GM23338 (cell line): ENCODE results near the gene PTPRA. TPM values are rescaled to one million over a fixed set of nuclear protein-coding genes. Genes with fewer than 3 reads are reported as not detected.

ENCODE experiments used
- ATAC-seq: fragments of 200-7000 bp; cut with Tn5 transposase; 3 replicates; pipeline ENCODE4 v1.9.1; 2020
- DNase-seq: peaks from one replicate; pipeline ENCODE4 v3.0.0-alpha.2; 2015; ENCODE audit warnings: low spot score
- H2AFZ ChIP-seq: fragments of 200-600 bp; sonication (generic); 2 replicates; pipeline ENCODE4 v1.8.0; 2016; ENCODE audit warnings: antibody characterized with exemption, mild to moderate bottlenecking, moderate library complexity
- H3F3A ChIP-seq: fragments of 200-600 bp; sonication (generic); replicated peaks from 2 replicates; pipeline ENCODE4 v1.8.0; 2017; ENCODE audit warnings: antibody characterized with exemption, mixed run types, low read depth
- H3K27ac ChIP-seq: fragments of 200-600 bp; sonication (generic); 2 replicates; pipeline ENCODE4 v1.6.1; 2016; ENCODE audit warnings: low read depth
- H3K27me3 ChIP-seq: fragments of 200-600 bp; sonication (generic); 2 replicates; pipeline ENCODE4 v1.8.0; 2016; ENCODE audit warnings: mild to moderate bottlenecking, mixed run types, moderate library complexity; ENCODE audit not compliant: insufficient read depth
- H3K36me3 ChIP-seq: fragments of 200-600 bp; sonication (generic); 2 replicates; pipeline ENCODE4 v1.8.0; 2016; ENCODE audit warnings: mild to moderate bottlenecking; ENCODE audit not compliant: insufficient read depth
- H3K4me1 ChIP-seq: fragments of 200-600 bp; sonication (generic); 2 replicates; pipeline ENCODE4 v1.8.0; 2016; ENCODE audit warnings: mild to moderate bottlenecking, moderate library complexity; ENCODE audit not compliant: insufficient read depth
- H3K4me2 ChIP-seq: fragments of 200-600 bp; sonication (generic); 2 replicates; pipeline ENCODE4 v1.7.1; 2017; ENCODE audit warnings: mixed run types
- H3K4me3 ChIP-seq: fragments of 200-600 bp; sonication (generic); 2 replicates; pipeline ENCODE4 v1.6.1; 2016; ENCODE audit warnings: mixed run types
- H3K79me2 ChIP-seq: fragments of 200-600 bp; sonication (generic); replicated peaks from 2 replicates; pipeline ENCODE4 v1.8.0; 2017; ENCODE audit warnings: mild to moderate bottlenecking; ENCODE audit not compliant: insufficient read depth
- H3K9me2 ChIP-seq: fragments of 200-600 bp; sonication (generic); 2 replicates; pipeline ENCODE4 v1.8.0; 2017; ENCODE audit not compliant: insufficient read depth
- H4K20me1 ChIP-seq: fragments of 200-600 bp; sonication (generic); replicated peaks from 2 replicates; pipeline ENCODE4 v1.8.0; 2017; ENCODE audit warnings: mild to moderate bottlenecking; ENCODE audit not compliant: insufficient read depth
- H3K27ac Mint-ChIP-seq: 2 replicates; pipeline ENCODE4 v1.8.0; 2020; ENCODE audit warnings: inconsistent platforms, mild to moderate bottlenecking, moderate library complexity, mixed read lengths
- H3K27me3 Mint-ChIP-seq: 3 replicates; pipeline ENCODE4 v1.8.0; 2022; ENCODE audit warnings: low read depth, mild to moderate bottlenecking, moderate library complexity, mixed read lengths, inconsistent platforms; ENCODE audit not compliant: insufficient read depth, poor library complexity
- H3K36me3 Mint-ChIP-seq: 3 replicates; pipeline ENCODE4 v1.8.0; 2021; ENCODE audit warnings: low read depth, mild to moderate bottlenecking, inconsistent platforms, moderate library complexity, mixed read lengths
- H3K4me1 Mint-ChIP-seq: 3 replicates; pipeline ENCODE4 v1.8.0; 2020; ENCODE audit warnings: mild to moderate bottlenecking, inconsistent platforms, mixed read lengths
- H3K4me3 Mint-ChIP-seq: 3 replicates; pipeline ENCODE4 v1.8.0; 2021; ENCODE audit warnings: moderate library complexity, mild to moderate bottlenecking, inconsistent platforms, mixed read lengths
- H3K9me3 Mint-ChIP-seq: 3 replicates; pipeline ENCODE4 v1.8.0; 2020; ENCODE audit warnings: moderate library complexity, mild to moderate bottlenecking, inconsistent platforms, mixed read lengths
- EZH2 ChIP-seq: fragments of 200-600 bp; sonication (generic); IDR thresholded peaks from one replicate; pipeline ENCODE4 v1.8.0; 2017; ENCODE audit warnings: antibody characterized with exemption, mild to moderate bottlenecking, low read depth; ENCODE audit not compliant: unreplicated experiment
- POLR2AphosphoS5 ChIP-seq: IDR thresholded peaks from 2 replicates; pipeline ENCODE4 v1.6.1; 2016; ENCODE audit warnings: antibody characterized with exemption, low read depth
- ZNF331 ChIP-seq: fragments of 250-450 bp; sonication (Bioruptor Pico); IDR thresholded peaks from 2 replicates; pipeline ENCODE4 v1.5.0; 2020; ENCODE audit warnings: low read depth, mild to moderate bottlenecking, moderate library complexity
- polyA plus RNA-seq: library from polyadenylated mRNA; unstranded; fragments of >200 nt; fragmentation: Nextera tagmentation; extraction: Ambion mirVana; gene quantifications from 2 replicates; pipeline ENCODE4 v1.2.1, GENCODE V29; 2016
- total RNA-seq: library from RNA; depleted of rRNA; stranded (reverse); fragments of >200 nt; shearing (Covaris generic); gene quantifications from 2 replicates; pipeline ENCODE4 v1.2.3, GENCODE V29; 2014
- TF ChIP-seq, protein P1 (sequence below): fragments of 250-450 bp; sonication (Bioruptor Pico); IDR thresholded peaks from 2 replicates; pipeline ENCODE4 v1.5.0; 2020; ENCODE audit warnings: mild to moderate bottlenecking, moderate library complexity
- TF ChIP-seq, protein P2 (sequence below), 2 experiments: fragments of 200-600 bp in 1 of 2; sonication (generic) in 1 of 2; conservative IDR thresholded peaks; 2 replicates each; pipeline versions ENCODE4 v1.5.1 to v1.6.1; 2016 to 2017; ENCODE audit warnings: antibody characterized with exemption in 2 of 2, low read depth in 2 of 2, mild to moderate bottlenecking in 2 of 2, moderate library complexity in 1 of 2
- TF ChIP-seq, protein P3 (sequence below): IDR thresholded peaks from 2 replicates; pipeline ENCODE4 v1.6.1; 2016; ENCODE audit warnings: antibody characterized with exemption

PTPRA gene
- total and polyA plus RNA-seq, 2 experiments from 2014 or later: 37.8 to 39.3 TPM

DNA sequence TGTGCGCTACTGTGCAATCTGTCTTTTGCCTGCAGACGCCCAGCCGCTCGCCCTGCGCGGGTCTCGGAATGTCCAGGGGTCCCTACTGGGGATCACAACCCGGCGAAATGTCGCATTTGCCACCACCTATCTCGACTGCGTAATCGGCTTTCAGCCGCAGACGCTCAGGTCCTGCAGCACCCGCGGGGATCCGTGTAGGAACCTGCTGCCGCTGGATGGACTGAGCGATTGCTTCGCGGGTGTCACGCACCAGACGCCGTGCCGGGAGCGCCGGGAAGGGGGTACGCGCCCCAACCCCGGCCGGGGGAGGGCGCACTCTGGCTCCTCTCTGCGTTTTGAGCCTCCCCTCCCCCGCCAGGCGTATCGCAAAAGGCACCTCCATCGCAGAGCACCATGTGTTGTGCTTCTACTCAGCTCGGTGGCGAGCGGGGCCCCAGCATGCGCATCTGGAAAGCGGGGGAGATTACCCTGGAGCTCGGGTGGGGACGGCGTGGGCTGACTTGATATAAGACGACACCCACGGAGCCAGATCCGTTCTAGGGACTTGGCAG lies 747 bp upstream of the PTPRA start:
- DNase-seq (peak; percentile 88), ATAC-seq (peak; percentile 58)
- Mint-ChIP-seq H3K9me3 (no peaks in the 10 kb centered on the region), H3K27ac (peak overlapping the region; percentile 82), H3K4me1 (peaks cover 31% of the 10 kb centered on the region), H3K36me3 (peaks cover 7% of the 10 kb centered on the region), H3K4me3 (peak overlapping the region; percentile 91), H3K27me3 (peaks cover 31% of the 10 kb centered on the region)
- H3K4me1 ChIP-seq: peaks cover 5% of the 10 kb centered on the region
- H3K27ac ChIP-seq: 0 out of 2 replicates have a peak overlapping the region, but pooled peaks have one; percentile 59
- H3K79me2 ChIP-seq: peaks cover 37% of the 10 kb centered on the region
- no peaks in the 10 kb centered on the region for H3K9me2 ChIP-seq
- peaks cover 17% of the 10 kb centered on the region for H4K20me1 ChIP-seq
- peak overlapping the region; percentile 99 for H3K4me2 ChIP-seq
- peak overlapping the region; percentile 100 for H2AFZ ChIP-seq
- H3K36me3 ChIP-seq: no peaks in the 10 kb centered on the region
- peaks cover 28% of the 10 kb centered on the region for H3K27me3 ChIP-seq
- 0 out of 2 replicates have a peak, but pooled peaks cover 5% of the 10 kb centered on the region for H3F3A ChIP-seq
- TF ChIP-seq, protein P1, sequence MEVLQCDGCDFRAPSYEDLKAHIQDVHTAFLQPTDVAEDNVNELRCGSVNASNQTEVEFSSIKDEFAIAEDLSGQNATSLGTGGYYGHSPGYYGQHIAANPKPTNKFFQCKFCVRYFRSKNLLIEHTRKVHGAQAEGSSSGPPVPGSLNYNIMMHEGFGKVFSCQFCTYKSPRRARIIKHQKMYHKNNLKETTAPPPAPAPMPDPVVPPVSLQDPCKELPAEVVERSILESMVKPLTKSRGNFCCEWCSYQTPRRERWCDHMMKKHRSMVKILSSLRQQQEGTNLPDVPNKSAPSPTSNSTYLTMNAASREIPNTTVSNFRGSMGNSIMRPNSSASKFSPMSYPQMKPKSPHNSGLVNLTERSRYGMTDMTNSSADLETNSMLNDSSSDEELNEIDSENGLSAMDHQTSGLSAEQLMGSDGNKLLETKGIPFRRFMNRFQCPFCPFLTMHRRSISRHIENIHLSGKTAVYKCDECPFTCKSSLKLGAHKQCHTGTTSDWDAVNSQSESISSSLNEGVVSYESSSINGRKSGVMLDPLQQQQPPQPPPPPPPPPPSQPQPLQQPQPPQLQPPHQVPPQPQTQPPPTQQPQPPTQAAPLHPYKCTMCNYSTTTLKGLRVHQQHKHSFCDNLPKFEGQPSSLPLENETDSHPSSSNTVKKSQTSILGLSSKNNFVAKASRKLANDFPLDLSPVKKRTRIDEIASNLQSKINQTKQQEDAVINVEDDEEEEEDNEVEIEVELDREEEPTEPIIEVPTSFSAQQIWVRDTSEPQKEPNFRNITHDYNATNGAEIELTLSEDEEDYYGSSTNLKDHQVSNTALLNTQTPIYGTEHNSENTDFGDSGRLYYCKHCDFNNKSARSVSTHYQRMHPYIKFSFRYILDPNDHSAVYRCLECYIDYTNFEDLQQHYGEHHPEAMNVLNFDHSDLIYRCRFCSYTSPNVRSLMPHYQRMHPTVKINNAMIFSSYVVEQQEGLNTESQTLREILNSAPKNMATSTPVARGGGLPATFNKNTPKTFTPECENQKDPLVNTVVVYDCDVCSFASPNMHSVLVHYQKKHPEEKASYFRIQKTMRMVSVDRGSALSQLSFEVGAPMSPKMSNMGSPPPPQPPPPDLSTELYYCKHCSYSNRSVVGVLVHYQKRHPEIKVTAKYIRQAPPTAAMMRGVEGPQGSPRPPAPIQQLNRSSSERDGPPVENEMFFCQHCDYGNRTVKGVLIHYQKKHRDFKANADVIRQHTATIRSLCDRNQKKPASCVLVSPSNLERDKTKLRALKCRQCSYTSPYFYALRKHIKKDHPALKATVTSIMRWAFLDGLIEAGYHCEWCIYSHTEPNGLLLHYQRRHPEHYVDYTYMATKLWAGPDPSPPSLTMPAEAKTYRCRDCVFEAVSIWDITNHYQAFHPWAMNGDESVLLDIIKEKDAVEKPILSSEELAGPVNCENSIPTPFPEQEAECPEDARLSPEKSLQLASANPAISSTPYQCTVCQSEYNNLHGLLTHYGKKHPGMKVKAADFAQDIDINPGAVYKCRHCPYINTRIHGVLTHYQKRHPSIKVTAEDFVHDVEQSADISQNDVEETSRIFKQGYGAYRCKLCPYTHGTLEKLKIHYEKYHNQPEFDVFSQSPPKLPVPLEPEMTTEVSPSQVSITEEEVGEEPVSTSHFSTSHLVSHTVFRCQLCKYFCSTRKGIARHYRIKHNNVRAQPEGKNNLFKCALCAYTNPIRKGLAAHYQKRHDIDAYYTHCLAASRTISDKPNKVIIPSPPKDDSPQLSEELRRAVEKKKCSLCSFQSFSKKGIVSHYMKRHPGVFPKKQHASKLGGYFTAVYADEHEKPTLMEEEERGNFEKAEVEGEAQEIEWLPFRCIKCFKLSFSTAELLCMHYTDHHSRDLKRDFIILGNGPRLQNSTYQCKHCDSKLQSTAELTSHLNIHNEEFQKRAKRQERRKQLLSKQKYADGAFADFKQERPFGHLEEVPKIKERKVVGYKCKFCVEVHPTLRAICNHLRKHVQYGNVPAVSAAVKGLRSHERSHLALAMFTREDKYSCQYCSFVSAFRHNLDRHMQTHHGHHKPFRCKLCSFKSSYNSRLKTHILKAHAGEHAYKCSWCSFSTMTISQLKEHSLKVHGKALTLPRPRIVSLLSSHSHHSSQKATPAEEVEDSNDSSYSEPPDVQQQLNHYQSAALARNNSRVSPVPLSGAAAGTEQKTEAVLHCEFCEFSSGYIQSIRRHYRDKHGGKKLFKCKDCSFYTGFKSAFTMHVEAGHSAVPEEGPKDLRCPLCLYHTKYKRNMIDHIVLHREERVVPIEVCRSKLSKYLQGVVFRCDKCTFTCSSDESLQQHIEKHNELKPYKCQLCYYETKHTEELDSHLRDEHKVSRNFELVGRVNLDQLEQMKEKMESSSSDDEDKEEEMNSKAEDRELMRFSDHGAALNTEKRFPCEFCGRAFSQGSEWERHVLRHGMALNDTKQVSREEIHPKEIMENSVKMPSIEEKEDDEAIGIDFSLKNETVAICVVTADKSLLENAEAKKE (CRISPR knock-in tag): no peak
- TF ChIP-seq ZNF331 (CRISPR knock-in tag): no peak
- TF ChIP-seq, protein P2, sequence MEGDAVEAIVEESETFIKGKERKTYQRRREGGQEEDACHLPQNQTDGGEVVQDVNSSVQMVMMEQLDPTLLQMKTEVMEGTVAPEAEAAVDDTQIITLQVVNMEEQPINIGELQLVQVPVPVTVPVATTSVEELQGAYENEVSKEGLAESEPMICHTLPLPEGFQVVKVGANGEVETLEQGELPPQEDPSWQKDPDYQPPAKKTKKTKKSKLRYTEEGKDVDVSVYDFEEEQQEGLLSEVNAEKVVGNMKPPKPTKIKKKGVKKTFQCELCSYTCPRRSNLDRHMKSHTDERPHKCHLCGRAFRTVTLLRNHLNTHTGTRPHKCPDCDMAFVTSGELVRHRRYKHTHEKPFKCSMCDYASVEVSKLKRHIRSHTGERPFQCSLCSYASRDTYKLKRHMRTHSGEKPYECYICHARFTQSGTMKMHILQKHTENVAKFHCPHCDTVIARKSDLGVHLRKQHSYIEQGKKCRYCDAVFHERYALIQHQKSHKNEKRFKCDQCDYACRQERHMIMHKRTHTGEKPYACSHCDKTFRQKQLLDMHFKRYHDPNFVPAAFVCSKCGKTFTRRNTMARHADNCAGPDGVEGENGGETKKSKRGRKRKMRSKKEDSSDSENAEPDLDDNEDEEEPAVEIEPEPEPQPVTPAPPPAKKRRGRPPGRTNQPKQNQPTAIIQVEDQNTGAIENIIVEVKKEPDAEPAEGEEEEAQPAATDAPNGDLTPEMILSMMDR (conservative IDR thresholded peaks at IDR 0.05; ENCODE audit: low read depth in 2 of 2): peak; percentile 41 to 67; a peak in 3 of 4 replicates
- TF ChIP-seq, protein P3, sequence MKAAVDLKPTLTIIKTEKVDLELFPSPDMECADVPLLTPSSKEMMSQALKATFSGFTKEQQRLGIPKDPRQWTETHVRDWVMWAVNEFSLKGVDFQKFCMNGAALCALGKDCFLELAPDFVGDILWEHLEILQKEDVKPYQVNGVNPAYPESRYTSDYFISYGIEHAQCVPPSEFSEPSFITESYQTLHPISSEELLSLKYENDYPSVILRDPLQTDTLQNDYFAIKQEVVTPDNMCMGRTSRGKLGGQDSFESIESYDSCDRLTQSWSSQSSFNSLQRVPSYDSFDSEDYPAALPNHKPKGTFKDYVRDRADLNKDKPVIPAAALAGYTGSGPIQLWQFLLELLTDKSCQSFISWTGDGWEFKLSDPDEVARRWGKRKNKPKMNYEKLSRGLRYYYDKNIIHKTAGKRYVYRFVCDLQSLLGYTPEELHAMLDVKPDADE: no peak
- TF ChIP-seq POLR2AphosphoS5: no peak
- TF ChIP-seq EZH2: peak; percentile 57
- H3K4me3 ChIP-seq: peak overlapping the region; percentile 91
